Left colon (tissue), 2 donors: Measurements from ENCODE around the gene SLC22A23. TPM values are rescaled to one million over a fixed set of nuclear protein-coding genes. Genes with fewer than 3 reads are reported as not detected.

Source experiments
- ATAC-seq: fragments of 200-7000 bp; cut with Tn5 transposase; one replicate; pipeline ENCODE4 v1.9.1; 2020; ENCODE audit warnings: mild to moderate bottlenecking, moderate library complexity
- DNase-seq, 2 donors: peaks; one replicate each; pipeline ENCODE4 v3.0.0-alpha.2; 2020
- intact Hi-C, 2 donors: fragments of 100-400 bp; cut with DNase I in 1 of 2; cut with micrococcal nuclease in 1 of 2; formaldehyde crosslinking; loops; one replicate each; pipeline versions ENCODE4 v1.11.2 to v1.14.0; 2022; cut with DNase I, micrococcal nuclease
- total RNA-seq, 2 donors: library from RNA; stranded (reverse); fragmentation: NEBNext Ultra II Directional; extraction: Animal tissue kit (Norgen Biotek cat#: 25700); gene quantifications; one replicate each; pipeline ENCODE4 v1.2.1, GENCODE V29; 2021
- donor health status: DM: no; HTN: no; CAD: no.
- donor health status: DM: yes; HTN: yes; CAD: no.

Gene SLC22A23
- total RNA-seq, 2 donors from 2014 or later = 75.2 to 98.6 TPM

DNA sequence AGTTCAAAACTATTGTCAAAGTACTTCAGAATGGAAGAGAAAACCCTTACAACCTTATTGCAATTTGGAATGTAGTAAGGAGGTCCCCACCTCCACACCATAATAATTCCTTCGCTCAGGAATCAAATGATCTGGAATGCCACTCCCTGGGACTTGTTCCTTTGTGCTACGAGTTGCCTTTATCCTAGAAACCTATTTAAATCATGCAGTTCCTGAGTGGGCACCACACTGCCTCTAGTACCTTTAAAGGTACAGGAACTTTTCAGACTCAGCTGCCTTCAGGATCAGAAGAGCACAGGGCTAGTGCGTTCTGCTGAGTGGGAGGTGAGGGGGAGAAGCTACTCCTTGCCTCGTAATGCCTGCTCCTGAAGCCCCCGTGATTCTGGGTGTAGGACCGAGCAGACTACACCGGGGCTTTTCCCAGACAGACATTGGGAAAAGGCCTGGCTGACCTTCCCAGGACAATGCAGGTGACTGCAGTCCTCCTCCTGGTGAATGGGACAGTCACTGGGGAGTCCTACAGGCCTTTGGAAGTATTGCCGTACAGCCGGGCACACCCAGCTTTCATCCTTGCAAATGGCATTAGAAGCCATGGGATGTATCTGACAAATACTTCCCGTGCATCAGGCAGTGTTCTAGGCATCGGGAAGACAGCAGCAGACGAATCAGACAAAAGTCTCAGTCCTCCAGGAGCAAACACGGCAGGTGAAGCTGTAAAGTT, 217.6 kb downstream of the SLC22A23 start:
- ATAC-seq = peak; percentile 60
- no peak for DNase-seq
- intact Hi-C loops = no loop called here

DNA sequence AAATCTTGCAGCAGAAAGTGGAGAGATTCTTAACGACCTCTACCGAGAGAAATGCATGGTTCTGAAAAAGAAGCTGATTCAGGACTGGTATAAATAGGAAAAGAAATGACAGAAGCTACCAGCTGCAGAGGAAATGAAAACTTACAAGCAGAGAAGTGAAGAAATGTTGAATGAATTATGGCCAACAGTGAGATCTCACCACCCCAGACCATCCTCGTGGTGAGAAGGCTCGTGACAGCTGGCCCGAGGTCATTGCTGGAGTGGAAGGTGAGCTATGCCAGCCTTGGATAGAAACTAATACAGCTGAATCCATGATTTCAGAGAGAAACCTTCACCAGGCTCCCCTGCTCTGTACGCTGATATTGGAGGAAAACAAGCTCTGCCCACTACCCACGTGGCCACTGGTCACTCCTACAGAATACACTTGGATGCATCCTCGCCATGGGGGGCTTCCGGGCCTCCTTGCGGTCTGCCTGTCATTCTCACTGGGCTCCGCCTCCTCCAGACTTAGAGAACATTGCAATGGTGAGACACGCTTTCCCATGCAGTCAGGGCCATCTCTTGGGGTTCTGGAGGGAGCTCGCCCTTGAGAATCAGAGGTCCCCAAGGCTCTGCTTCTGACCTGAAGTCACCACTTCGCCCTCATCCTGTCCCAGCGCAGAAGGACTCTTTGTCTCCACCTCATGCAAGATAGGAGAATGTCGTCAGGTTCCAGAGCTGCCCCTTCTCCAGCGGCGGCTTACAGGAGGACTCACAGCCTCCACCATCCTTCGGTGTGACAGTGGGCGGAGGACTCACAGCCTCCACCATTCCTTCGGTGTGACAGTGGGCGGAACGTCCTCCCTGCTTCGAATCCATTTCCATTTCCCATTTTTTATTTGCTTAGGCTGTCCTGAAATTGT, 218.8 kb downstream of the SLC22A23 start:
- no peak for ATAC-seq
- intact Hi-C loops = no loop called here
- DNase-seq = no peak

DNA sequence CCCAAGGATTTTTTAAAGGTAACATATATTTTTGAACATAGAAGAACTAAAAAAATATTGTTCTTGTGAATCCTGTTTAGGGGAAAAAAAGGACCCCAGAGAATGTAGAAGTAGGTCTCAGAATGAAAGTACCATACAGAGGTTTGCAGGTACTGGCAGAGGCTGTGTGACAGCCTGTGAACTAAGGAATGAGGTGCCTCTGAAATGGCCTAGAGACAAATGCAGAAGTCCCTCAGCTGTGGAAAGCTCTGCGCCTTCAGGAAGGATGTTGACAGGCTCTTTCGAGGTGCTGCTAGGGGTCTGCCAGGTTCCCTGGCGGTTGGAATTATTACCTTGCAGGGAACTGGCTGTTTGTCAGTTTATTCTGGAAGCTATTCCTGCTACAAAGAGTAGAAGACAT, 220.8 kb downstream of the SLC22A23 start:
- DNase-seq (no peak), ATAC-seq (no peak)
- intact Hi-C loops = no loop called here

DNA sequence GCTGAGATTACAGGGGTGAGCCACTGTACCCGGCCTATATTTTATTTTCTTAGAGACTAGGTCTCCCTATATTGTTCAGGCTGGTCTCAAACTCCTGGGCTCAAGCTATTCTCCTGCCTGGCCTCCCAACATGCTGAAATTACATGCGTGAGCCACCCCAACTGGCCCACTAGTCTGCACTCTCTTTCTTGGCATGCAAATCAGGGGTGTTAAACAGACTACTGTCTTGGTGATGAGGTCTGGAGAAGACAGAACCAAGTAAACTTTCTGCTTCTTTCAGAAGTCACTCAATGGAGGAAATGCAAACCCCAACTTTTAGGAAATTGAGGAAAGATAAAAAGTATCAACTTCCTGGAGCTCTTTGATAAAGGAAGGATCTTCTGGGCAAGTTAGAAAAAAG, 221.4 kb downstream of the SLC22A23 start:
- intact Hi-C loops = no loop called here
- DNase-seq (no peak), ATAC-seq (no peak)

DNA sequence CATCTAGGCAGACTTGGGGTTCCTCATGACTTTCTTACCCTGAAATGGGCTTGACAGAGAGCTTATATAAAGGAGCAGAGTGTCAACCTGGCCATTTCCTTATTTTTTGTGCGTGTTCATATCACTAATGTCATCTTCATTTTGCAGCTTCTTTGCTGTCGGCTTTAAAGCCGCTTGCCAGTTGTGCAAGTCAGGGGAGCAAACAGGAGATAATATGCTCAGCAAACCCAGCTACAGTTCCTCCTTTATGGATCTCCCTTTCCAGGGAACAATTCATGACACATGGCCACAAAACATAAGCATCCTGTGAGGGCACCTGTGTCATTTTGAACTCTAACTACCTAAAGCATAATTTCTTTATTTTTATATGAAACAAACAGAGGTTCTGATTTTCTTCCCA, 222.9 kb downstream of the SLC22A23 start:
- ATAC-seq = no peak
- intact Hi-C loops = no loop called here
- DNase-seq = no peak

DNA sequence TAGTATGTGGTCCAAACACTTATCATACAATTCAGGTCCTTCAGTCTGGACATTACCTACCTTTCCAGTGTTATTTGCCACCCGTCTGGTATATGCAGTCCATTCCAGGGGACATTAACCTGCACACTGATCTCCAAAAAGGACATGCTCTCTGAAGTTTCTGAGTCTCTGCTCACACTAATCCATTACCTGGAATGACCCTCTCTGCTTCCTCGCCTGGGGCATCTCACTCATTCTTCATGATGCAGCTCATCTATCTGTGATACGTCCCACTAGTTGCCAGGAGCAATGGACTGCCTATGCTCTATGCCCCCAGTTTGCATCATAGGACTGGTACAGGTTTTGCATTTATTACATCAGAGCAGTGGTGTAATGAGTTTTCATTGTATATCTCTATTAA, 223.5 kb downstream of the SLC22A23 start:
- intact Hi-C loops = no loop called here
- DNase-seq = no peak
- ATAC-seq = no peak

DNA sequence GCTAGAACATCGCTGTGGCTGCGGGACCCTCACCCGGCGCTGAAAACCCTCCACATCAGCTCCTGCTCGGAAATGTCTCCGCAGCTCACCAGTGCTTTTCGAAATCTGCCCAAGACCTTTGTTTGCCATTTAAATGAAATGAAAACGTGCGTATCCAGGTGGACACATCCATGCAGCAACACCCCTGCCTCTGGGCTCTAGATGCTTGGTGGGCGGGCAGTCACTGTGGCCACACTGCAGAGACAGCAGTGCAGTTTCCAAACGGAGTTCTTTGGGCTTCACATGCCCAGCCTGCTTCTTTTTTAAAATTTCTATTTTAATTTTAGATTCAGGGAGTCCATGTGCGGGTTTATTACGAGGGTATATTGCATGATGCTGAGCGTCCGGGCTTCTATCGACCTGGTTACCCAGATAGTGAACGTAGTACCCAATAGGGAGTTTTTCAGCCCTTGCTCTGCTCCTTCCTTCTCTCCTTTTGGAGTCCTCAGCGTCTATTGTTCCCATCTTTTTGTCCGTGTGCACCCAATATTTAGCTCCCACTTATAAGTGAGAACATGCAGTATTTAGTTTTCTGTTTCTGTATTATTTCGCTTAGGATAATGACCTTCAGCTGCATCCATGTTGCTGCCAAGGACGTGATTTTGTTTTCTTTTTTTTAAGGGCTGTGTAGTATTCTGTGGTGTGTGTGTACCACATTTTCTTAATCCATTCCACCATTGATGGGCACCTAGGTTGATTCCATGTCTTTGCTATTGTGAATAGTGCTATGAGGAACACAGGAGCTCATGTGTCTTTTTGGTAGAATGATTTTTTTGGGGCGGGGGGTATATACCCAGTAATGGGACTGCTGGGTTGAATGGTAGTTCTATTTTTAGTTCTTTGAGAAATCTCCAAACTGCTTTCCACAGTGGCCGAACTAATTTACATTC, 224.6 kb downstream of the SLC22A23 start:
- intact Hi-C loops = no loop called here
- ATAC-seq (no peak), DNase-seq (no peak)

DNA sequence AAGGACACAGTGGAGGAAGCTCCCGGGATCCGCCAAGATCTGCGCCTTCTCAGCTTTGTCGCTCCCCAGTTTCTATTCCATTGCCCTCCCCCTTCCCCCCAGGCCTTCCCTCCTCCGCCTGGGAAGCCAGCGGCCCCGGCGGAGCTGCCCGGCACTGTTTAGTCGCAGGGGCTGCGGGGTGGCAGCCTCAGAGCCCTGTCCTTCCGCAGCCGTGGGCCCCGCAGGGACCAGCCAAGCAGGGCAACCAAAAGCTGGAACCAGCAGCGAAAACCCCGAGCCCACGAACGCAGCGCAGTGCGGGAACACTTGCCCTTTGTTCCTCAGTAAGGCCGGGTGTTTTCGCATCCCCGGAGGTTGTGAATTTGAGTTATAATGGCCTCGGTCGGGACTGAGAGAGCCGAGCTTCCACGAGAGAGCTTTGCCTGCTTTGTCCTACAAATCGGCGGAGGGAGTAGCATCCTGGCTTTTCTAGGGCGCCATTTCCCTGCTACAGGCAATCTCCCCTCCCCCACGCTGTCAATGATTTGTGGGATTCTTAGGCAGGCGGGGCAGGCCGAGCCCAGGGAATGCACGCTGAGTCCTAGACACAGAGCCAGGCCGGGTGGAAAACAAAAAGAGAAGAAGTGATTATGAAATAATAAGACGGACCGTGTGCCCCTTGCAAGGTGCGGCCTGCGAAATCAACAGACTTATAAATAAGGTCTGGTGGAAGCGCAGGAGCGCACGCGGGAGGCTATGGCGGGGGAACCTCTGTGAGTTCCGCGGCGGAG, 225.4 kb downstream of the SLC22A23 start:
- ATAC-seq = peak; percentile 91
- DNase-seq = peak; percentile 83 to 88
- intact Hi-C loops = no loop called here

DNA sequence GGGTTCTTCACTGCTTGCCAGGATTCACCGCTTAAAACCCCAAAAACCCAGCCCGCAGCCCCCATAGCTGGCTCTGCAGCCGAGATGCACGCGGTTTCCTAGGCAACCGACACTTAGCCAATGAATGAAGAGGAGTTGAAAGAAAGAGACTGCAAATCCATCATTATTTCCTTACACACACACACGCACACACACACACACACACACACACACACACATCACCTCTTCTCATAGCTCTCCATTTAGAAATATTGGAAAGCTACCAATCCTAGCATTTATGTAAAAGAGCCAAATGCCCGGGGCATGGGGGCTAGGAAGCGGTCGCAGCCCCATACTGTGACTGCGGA, 226.0 kb downstream of the SLC22A23 start:
- ATAC-seq (no peak), DNase-seq (no peak)
- intact Hi-C loops = no loop called here

DNA sequence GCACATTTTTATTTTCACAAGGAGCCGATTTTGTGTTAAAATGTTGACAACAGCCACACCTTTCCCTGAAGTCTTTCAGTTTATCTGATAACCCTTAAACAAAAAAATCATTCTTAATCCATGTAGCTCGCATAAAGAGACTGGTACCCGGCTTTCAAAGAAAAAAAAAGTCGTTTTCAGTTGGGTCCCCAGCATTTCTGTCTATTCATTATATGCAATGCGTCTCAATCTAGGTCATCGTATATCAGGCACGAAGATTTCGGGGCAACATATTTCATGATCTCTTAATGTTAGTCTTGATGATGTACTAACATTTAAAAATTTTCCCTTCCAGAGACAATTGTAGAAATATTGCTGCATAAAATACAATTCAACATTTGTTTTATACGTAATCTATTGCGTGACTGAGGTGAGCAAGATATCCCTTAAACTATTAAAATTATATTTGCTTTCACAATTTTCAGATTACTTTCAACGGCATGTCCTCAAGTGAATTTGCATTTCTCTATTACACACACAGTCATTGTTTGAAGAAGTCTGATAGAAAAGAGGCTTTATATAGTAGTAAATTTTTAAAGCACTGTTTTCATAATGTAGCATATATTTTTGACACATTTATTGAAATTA, 226.5 kb downstream of the SLC22A23 start:
- ATAC-seq (no peak), DNase-seq (no peak)
- intact Hi-C loops = no loop called here

DNA sequence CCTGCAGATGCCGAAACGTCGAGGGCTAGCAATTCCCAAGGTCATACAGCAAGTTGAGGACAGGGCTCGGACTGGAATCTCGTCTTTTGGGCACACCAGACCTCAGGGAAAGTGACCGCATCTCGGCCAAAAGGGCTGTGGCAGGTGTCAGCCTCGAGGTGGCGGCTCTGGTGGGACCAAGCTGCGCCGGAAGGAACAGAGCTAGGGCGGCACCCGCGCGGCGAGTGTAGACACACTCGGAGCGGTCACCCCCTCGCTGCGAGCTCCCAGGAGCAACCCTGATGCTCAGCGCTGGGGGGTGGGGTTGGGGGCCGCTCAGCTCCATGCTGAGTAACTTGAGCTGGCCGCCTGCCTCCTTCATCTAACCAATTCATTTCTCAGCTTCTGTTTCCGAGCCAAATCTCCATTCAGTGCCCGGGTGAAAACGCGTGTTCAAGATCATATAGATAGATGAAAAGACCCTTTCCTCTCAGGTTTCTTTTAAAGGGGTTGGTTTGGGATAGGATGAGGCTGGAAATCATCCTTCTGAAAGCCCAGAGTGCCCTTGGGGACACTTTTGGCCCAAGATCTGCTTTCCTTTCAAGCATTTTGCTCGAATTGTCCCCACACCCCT, 227.2 kb downstream of the SLC22A23 start:
- intact Hi-C loops = no loop called here
- no peak for DNase-seq

DNA sequence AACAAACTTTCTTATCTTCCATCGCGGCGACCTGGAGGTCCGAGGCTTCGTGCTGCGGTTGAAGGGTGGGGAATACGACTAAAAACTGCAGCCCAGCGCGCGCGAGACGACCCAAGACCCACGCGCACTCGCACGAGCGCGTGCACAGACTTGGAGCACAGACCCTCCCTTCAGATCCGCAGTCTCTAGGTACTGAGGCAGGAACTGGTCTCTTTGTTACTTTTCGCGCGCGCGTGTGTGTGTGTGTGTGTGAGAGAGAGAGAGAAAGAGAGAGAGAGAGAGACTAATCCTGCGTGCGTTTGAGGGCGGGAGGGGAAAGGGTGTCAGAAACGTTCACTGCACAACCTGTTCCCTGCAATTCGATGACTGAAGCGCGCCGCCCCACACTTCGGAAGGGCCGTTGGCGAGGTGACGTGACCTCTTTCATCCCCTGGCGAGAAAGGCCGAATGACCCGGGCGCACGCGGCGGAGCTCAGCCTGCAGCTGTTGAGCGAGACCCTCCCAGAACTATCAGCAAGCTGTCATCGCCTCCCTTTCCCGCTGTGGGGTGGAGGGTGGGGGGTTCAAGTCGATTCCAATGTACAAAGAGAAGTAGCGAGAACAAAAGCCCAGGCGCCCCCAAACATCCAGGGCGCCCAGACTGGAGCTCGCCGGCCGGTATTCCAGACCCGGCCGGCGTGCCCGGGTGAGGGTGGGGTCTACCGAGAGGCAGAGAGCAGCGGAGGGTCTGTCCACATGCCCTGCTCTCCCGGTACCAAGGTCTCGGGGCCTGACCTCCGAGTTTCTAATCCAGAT, 227.9 kb downstream of the SLC22A23 start:
- DNase-seq (no peak), ATAC-seq (no peak)
- intact Hi-C loops = no loop called here

More for the DNA sequence above, 227.2 kb downstream of the SLC22A23 start:
- ATAC-seq = peak; percentile 19

DNA sequence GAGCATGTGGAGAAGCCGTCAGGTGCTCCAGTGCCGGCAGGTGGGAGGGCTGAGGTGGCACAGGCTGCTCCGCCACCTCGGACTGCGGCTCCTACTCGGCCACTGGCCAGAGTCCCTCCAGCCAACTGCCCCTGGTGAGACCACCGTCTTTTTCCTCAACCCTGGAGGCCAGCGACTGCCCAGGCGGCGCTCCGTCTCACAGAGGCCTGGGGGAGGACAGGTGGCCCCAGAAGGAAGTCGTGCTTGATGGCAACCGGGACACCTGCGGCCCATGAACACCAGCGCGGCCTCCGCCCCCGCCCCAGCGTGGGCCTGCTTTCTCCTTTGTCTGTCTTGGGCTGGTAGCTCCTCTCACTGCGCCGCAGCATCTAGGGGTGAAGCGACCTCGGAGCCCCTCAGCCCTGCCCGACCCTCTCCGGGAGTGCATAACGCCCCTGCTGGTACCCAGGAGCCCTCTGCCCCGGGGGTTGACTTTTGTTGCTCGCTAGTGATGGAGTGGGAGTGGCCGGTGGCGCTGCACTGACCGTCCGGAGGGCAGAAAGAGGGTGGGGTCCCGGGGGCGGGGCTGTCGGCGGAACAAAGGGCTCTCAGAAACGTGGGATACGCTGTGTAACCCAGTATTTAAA, 228.7 kb downstream of the SLC22A23 start:
- intact Hi-C loops = no loop called here
- DNase-seq (no peak), ATAC-seq (no peak)

DNA sequence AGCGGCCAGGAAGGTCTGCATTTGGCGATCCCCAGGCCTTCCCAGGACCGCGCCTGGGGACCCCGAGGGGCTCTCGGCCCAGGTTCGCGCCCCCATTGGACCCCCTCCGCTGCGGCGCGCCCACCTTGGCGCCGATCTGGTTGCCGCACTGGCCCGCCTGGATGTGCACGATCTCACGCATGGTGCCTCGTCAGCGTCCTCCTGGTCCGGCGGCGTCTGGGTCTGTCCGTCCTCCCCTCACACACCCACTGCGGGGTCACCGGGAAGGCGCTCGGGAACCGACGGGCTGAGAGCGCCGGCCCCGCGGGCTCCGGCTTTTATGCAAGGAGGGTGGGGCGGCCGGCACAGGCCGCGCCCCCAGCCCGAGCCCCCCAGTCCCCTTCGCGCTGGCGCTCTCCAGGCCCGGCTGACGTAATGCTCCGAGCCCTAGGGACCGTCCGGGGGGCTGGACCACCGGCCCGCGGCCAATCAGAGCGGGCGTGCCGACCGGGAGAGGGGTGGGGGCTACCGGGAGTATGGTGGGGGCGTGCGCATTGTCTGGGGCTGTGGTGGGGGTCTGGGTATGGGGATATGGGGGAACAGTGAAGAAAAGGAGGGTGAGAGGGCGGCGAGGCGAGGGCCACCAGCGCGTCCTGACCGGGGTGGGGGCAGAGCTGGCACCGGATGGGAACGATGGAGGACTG, 229.3 kb downstream of the SLC22A23 start, which contains the start of gene TUBB2B:
TSS of gene TUBB2B (minus strand) at position 291 of the 683 bp plus-strand sequence. CDS start at position 181, 110 bp downstream.
- no peak for ATAC-seq
- intact Hi-C loops = no loop called here
- DNase-seq = peak in 1 of 2 donors; percentile 14

DNA sequence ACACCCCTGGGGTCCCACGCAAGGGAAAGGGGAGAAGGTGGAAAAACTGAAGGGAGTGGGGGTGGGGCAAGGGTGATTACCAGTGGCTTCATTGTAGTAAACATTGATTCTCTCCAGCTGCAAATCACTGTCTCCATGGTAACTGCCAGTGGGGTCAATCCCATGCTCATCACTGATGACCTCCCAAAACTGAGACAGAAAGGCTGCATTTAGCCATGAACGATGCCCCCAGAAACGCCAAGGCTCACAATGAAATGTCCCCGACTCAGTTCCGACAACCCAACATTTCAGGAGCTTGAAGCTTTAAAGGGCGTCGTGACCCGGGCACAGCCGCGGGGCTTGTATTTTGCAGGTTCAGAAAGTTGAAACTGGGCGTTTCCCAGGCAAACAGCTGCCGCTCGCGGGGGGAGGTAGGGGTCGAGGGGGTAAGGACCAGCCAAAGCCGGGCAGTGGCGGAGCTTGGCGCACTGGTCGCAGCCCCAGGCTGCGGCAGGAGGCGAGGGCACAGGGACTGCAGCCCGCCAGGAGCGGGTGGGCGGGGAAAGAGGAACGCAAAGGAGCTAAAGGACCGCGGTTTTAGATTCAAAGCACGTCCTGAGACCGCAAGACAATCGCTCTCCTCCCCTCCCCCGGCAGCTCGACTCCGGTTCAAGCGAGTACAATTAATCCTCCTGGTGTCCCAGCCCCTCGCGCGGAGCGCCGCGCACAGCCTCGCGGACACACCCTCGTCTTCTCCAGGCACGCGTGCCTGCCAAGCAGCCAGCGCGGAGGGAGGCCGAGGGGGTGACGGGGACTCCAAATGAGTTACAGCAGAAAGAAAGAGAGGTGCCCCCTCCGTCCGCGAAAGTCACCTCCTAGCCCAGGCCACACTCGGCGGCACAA, 230.1 kb downstream of the SLC22A23 start:
- peak; percentile 13 for ATAC-seq
- intact Hi-C loops = no loop called here
- no peak for DNase-seq
